HepG2 (cell line): ENCODE data around the gene CAMSAP2. TPM values are rescaled to one million over a fixed set of nuclear protein-coding genes. Genes with fewer than 3 reads are reported as not detected.

Source experiments
- ATAC-seq: fragments of 200-7000 bp; cut with Tn5 transposase; 3 replicates; pipeline ENCODE4 v1.9.1; 2020; ENCODE audit warnings: mild to moderate bottlenecking, moderate library complexity
- BruUV-seq: library from RNA; stranded (reverse); fragments of 400-500 nt; replicated peaks from 2 replicates; lab custom pipeline; 2021; lab: Mats Ljungman, UMichigan
- CTCF ChIA-PET: fragments of 300-600 bp; formaldehyde crosslinking; extraction: SDS; loops from one replicate; lab custom pipeline; 2021; ENCODE audit warnings: low total read pairs, inconsistent platforms, low intra/inter-chr PET ratio; lab: Yijun Ruan, JAX
- POLR2A ChIA-PET: fragments of 350-600 bp; sonication (Branson Sonifier 250); formaldehyde crosslinking; loops from one replicate; lab custom pipeline; 2020; ENCODE audit warnings: antibody characterized with exemption, inconsistent platforms; lab: Yijun Ruan, JAX
- DNase-seq: peaks from one replicate; pipeline ENCODE4 v3.0.0-alpha.2; 2015; ENCODE audit warnings: low spot score
- FAIRE-seq: peaks from 3 replicates; lab custom pipeline; 2011; peaks lifted over from hg19 to GRCh38; lab: Jason Lieb, UNC
- H2AFZ ChIP-seq: one replicate; pipeline ENCODE4 v1.6.1; 2011; ENCODE audit warnings: low read length, inconsistent platforms
- H3K27ac ChIP-seq: fragments of 300-600 bp; 3 replicates; pipeline ENCODE4 v1.8.0; 2011; ENCODE audit warnings: mixed run types, mild to moderate bottlenecking, mixed read lengths, low read length, inconsistent platforms; ENCODE audit not compliant: insufficient read depth; ENCODE audit errors: extremely low read length
- H3K27me3 ChIP-seq, 2 experiments: fragments of 200-600 bp in 1 of 2; 2 replicates in 1 of 2; 3 replicates in 1 of 2; pipeline versions ENCODE4 v1.6.0 to v1.8.0; 2011; ENCODE audit warnings: low read length in 2 of 2, mild to moderate bottlenecking in 2 of 2, moderate library complexity in 2 of 2, inconsistent platforms in 1 of 2; ENCODE audit not compliant: insufficient read depth in 2 of 2, control insufficient read depth in 1 of 2
- H3K36me3 ChIP-seq, 2 experiments: fragments of 200-600 bp in 1 of 2; replicated peaks in 1 of 2; 2 replicates in 1 of 2; 3 replicates in 1 of 2; pipeline versions ENCODE4 v1.5.1 to v1.8.0; 2011; ENCODE audit warnings: low read length in 2 of 2, inconsistent platforms in 1 of 2; ENCODE audit not compliant: insufficient read depth in 2 of 2, control insufficient read depth in 1 of 2
- H3K4me1 ChIP-seq: 2 replicates; pipeline ENCODE4 v1.5.1; 2012; ENCODE audit warnings: low read length, inconsistent platforms; ENCODE audit not compliant: insufficient read depth
- H3K4me2 ChIP-seq: 2 replicates; pipeline ENCODE4 v1.6.0; 2011; ENCODE audit warnings: low read depth, low read length, inconsistent platforms
- H3K4me3 ChIP-seq, 3 experiments: fragments of 200-600 bp in 1 of 3; sonication (generic), shearing (Covaris generic) in 1 of 3; replicated peaks in 1 of 3; 2 replicates each; pipeline ENCODE4 v1.5.1; 2011 to 2016; ENCODE audit warnings: low read length in 3 of 3, inconsistent platforms in 2 of 3, low read depth in 2 of 3, mild to moderate bottlenecking in 2 of 3, control low read depth in 1 of 3, mixed read lengths in 1 of 3; ENCODE audit not compliant: insufficient read depth in 1 of 3
- H3K79me2 ChIP-seq: one replicate; pipeline ENCODE4 v1.6.1; 2011; ENCODE audit warnings: low read length, inconsistent platforms; ENCODE audit not compliant: insufficient read depth
- H3K9ac ChIP-seq: 2 replicates; pipeline ENCODE4 v1.6.0; 2011; ENCODE audit warnings: mild to moderate bottlenecking, low read depth, low read length, inconsistent platforms; ENCODE audit not compliant: insufficient read depth
- H3K9me3 ChIP-seq: 2 replicates; pipeline ENCODE4 v1.5.1; 2012; ENCODE audit warnings: mild to moderate bottlenecking, low read length
- H4K20me1 ChIP-seq: 2 replicates; pipeline ENCODE4 v1.6.0; 2011; ENCODE audit warnings: inconsistent platforms, mild to moderate bottlenecking, low read length, moderate library complexity; ENCODE audit not compliant: insufficient read depth
- AFF4 ChIP-seq: sonication (generic); formaldehyde crosslinking; IDR thresholded peaks from 2 replicates; pipeline ENCODE4 v1.4.0; 2020; ENCODE audit warnings: missing genetic modification reagents
- EP300 ChIP-seq, 3 experiments: sonication (generic) in 1 of 3; formaldehyde crosslinking in 1 of 3; IDR thresholded peaks; 2 replicates each; pipeline versions ENCODE4 v1.5.1 to v1.6.1; 2011 to 2020; ENCODE audit warnings: low read depth in 2 of 3, low read length in 2 of 3, borderline replicate concordance in 1 of 3, improper control_type of control experiment in 1 of 3, mild to moderate bottlenecking in 1 of 3, missing genetic modification reagents in 1 of 3, moderate library complexity in 1 of 3
- KLF6 ChIP-seq: IDR thresholded peaks from 2 replicates; pipeline ENCODE4 v1.8.0; 2016; ENCODE audit warnings: missing biosample characterization, missing genetic modification reagents
- MBD4 ChIP-seq: IDR thresholded peaks from 2 replicates; pipeline ENCODE4 v1.6.1; 2012; ENCODE audit warnings: low read length, inconsistent platforms, borderline replicate concordance
- NCOA5 ChIP-seq: sonication (generic); formaldehyde crosslinking; IDR thresholded peaks from 2 replicates; pipeline ENCODE4 v1.4.0; 2020; ENCODE audit warnings: missing genetic modification reagents
- PAX8 ChIP-seq: sonication (generic); formaldehyde crosslinking; IDR thresholded peaks from 2 replicates; pipeline ENCODE4 v1.8.0; 2022; ENCODE audit warnings: mild to moderate bottlenecking, missing genetic modification reagents, borderline replicate concordance
- RBAK ChIP-seq: sonication (generic); formaldehyde crosslinking; IDR thresholded peaks from 2 replicates; pipeline ENCODE4 v1.5.1; 2020; ENCODE audit warnings: mild to moderate bottlenecking, missing genetic modification reagents
- TEF ChIP-seq: sonication (generic); formaldehyde crosslinking; IDR thresholded peaks from 2 replicates; pipeline ENCODE4 v1.5.0; 2020; ENCODE audit warnings: missing genetic modification reagents
- ZNF280B ChIP-seq: sonication (generic); formaldehyde crosslinking; IDR thresholded peaks from 2 replicates; pipeline ENCODE4 v1.5.0; 2020; ENCODE audit warnings: missing genetic modification reagents, mild to moderate bottlenecking, borderline replicate concordance
- ZNF576 ChIP-seq: sonication (generic); formaldehyde crosslinking; IDR thresholded peaks from 2 replicates; pipeline ENCODE4 v1.4.0; 2020; ENCODE audit warnings: mild to moderate bottlenecking, missing genetic modification reagents
- ZSCAN21 ChIP-seq: sonication (generic); formaldehyde crosslinking; IDR thresholded peaks from 2 replicates; pipeline ENCODE4 v1.8.0; 2022; ENCODE audit warnings: mild to moderate bottlenecking, missing genetic modification reagents, moderate library complexity, borderline replicate concordance
- WGBS: methylation state at CpG from one replicate; pipeline ENCODE4 v1.1.6; 2017; ENCODE audit warnings: low lambda C conversion rate; 5-methylcytosine and 5-hydroxymethylcytosine counted together
- in situ Hi-C: cut with HindIII; loops from 2 replicates; pipeline ENCODE4 v1.10.0; 2017; ENCODE audit warnings: low pct_unique_long_range_greater_than_20kb; ENCODE audit not compliant: extremely low pct_ligation_motif_present
- intact Hi-C: fragments of 100-400 bp; cut with micrococcal nuclease; formaldehyde crosslinking; loops from one replicate; pipeline ENCODE4 v1.10.0; 2022; ENCODE audit not compliant: unreplicated experiment
- polyA plus RNA-seq, 8 experiments: library from polyadenylated mRNA; depleted of rRNA in 3 of 8; stranded (reverse) in 7 of 8; unstranded in 1 of 8; fragments of >200 nt; fragmentation: Illumina TruSeq in 4 of 8; extraction: Trizol in 4 of 8; gene quantifications; 2 replicates each; pipeline versions ENCODE4 v1.2.1 to v1.2.3, GENCODE V29; 2011 to 2016; ENCODE audit warnings: low read depth in 4 of 8, missing spikeins in 1 of 8, mixed read lengths in 1 of 8; ENCODE audit not compliant: insufficient read depth in 1 of 8
- total RNA-seq, 5 experiments: library from RNA; depleted of rRNA; stranded (reverse); fragments of >200 nt; fragmentation: Illumina TruSeq; extraction: Trizol; gene quantifications; 2 replicates each; pipeline ENCODE4 v1.2.3, GENCODE V29; 2016; ENCODE audit warnings: low read depth in 1 of 5
- TF ChIP-seq, protein P1 (sequence below): sonication (generic); formaldehyde crosslinking; IDR thresholded peaks from 2 replicates; pipeline ENCODE4 v1.4.0; 2020; ENCODE audit warnings: missing genetic modification reagents, borderline replicate concordance
- TF ChIP-seq, protein P2 (sequence below): sonication (generic); formaldehyde crosslinking; IDR thresholded peaks from 2 replicates; pipeline ENCODE4 v1.4.0; 2020; ENCODE audit warnings: mild to moderate bottlenecking, missing genetic modification reagents

Gene CAMSAP2
- total and polyA plus RNA-seq, 2 of the 13 experiments (the other 11 are each of a cell fraction or from before 2014, with no cell fraction given) = 3.4 to 8.2 TPM

DNA sequence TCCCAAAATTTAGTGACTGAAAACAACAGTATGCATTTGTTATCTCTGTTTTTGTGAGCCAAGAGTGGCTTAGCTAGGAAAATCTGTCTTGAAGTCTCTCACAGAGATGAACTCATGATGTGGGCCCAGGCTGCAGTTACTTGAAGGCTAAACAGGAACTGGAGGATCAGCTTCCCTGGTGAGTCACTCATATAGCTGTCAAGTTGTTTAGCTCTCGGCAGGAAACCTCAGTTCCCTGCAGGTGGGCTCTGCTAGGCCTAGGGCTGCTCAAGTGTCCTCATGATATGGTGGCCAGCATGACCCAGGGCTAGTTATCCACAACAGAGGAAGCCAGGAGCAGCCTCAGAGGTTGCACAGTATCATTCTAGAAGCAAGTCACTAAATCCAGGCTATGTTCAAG, 38.8 kb upstream of the CAMSAP2 start:
- FAIRE-seq = no peak
- no TSS peak for BruUV-seq
- no peak for ATAC-seq
- TF ChIP-seq, protein P1, sequence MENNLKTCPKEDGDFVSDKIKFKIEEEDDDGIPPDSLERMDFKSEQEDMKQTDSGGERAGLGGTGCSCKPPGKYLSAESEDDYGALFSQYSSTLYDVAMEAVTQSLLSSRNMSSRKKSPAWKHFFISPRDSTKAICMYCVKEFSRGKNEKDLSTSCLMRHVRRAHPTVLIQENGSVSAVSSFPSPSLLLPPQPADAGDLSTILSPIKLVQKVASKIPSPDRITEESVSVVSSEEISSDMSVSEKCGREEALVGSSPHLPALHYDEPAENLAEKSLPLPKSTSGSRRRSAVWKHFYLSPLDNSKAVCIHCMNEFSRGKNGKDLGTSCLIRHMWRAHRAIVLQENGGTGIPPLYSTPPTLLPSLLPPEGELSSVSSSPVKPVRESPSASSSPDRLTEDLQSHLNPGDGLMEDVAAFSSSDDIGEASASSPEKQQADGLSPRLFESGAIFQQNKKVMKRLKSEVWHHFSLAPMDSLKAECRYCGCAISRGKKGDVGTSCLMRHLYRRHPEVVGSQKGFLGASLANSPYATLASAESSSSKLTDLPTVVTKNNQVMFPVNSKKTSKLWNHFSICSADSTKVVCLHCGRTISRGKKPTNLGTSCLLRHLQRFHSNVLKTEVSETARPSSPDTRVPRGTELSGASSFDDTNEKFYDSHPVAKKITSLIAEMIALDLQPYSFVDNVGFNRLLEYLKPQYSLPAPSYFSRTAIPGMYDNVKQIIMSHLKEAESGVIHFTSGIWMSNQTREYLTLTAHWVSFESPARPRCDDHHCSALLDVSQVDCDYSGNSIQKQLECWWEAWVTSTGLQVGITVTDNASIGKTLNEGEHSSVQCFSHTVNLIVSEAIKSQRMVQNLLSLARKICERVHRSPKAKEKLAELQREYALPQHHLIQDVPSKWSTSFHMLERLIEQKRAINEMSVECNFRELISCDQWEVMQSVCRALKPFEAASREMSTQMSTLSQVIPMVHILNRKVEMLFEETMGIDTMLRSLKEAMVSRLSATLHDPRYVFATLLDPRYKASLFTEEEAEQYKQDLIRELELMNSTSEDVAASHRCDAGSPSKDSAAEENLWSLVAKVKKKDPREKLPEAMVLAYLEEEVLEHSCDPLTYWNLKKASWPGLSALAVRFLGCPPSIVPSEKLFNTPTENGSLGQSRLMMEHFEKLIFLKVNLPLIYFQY (CRISPR knock-in tag) = no peak
- no peak for TF ChIP-seq ZNF576 (CRISPR knock-in tag)
- TF ChIP-seq PAX8 (CRISPR knock-in tag) = no peak
- TF ChIP-seq AFF4 (CRISPR knock-in tag) = no peak
- no peak for TF ChIP-seq RBAK
- TF ChIP-seq MBD4 = no peak
- TF ChIP-seq NCOA5 (CRISPR knock-in tag) = no peak
- no peak for TF ChIP-seq TEF (CRISPR knock-in tag)
- TF ChIP-seq KLF6 (CRISPR knock-in tag) = no peak
- TF ChIP-seq ZNF280B = no peak
- no peak for TF ChIP-seq ZSCAN21 (CRISPR knock-in tag)
- TF ChIP-seq EP300 (IDR thresholded peaks at IDR 0.05; ENCODE audit: low read depth in 2 of 2, low read length in 2 of 2) = no peak
- TF ChIP-seq EP300 (CRISPR knock-in tag; IDR thresholded peaks at IDR 0.05; ENCODE audit: borderline replicate concordance) = no peak
- TF ChIP-seq, protein P2, sequence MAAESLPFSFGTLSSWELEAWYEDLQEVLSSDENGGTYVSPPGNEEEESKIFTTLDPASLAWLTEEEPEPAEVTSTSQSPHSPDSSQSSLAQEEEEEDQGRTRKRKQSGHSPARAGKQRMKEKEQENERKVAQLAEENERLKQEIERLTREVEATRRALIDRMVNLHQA (CRISPR knock-in tag) = no peak

More for the DNA sequence above, 38.8 kb upstream of the CAMSAP2 start:
- ChIA-PET POLR2A (no interaction called here), CTCF (no interaction called here)
- Histone ChIP-seq H3K4me2 (no peak overlapping the region), H3K4me1 (no peaks in the 10 kb centered on the region), H3K36me3 (no peaks in the 10 kb centered on the region), H4K20me1 (no peaks in the 10 kb centered on the region), H3K27ac (no peak overlapping the region), H3K9me3 (no peaks in the 10 kb centered on the region), H2AFZ (no peak overlapping the region), H3K27me3 (0 out of 5 replicates have a peak, but pooled peaks cover 0 to 2% of the 10 kb centered on the region in 2 experiments), H3K9ac (no peak overlapping the region), H3K4me3 (no peak overlapping the region), H3K79me2 (no peaks in the 10 kb centered on the region)
- intact Hi-C loops (no loop called here), in situ Hi-C loops (no loop called here)
- WGBS = 0% methylated on average over 1 of the region's 1 CpG
- DNase-seq = no peak
